ENCODE data around the gene ANXA8. TPM values are rescaled to one million over a fixed set of nuclear protein-coding genes. Genes with fewer than 3 reads are reported as not detected.
"Not testable (repeated sequence)": the region's sequence is repeated elsewhere in the genome, so short reads cannot be mapped to it uniquely, and the experiment has no call there.

Gene ANXA8, protein sequence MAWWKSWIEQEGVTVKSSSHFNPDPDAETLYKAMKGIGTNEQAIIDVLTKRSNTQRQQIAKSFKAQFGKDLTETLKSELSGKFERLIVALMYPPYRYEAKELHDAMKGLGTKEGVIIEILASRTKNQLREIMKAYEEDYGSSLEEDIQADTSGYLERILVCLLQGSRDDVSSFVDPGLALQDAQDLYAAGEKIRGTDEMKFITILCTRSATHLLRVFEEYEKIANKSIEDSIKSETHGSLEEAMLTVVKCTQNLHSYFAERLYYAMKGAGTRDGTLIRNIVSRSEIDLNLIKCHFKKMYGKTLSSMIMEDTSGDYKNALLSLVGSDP
- 0.21 TPM for total RNA-seq (2013)
- polyA plus RNA-seq (1 to 10 TPM in 1 of 3 donors, under 1 TPM in 2; 0.52 to 2.9 (median 0.97) TPM), polyA minus RNA-seq (0.24 and 0.42 TPM in 2 replicates), total RNA-seq (0 to 0.90 (median 0.08) reads per million in 11 experiments)

GRCh38 chr10:47483923-47484322 lies at the start of gene ANXA8:
TSS of gene ANXA8 (minus strand) at chr10:47484115. CDS start at chr10:47483933, 182 bp downstream.
- H2AFZ ChIP-seq (ENCODE audit: insufficient read depth, low read depth, low read length, poor library complexity, severe bottlenecking); H3K4me3 Mint-ChIP-seq; H3K27ac Mint-ChIP-seq: not testable (repeated sequence)

GRCh38 chr10:47523475-47523874 lies 39.6 kb upstream of the ANXA8 start, which contains the start of gene AGAP9:
TSS of gene AGAP9 (minus strand) at chr10:47523638. CDS start at chr10:47523526, 112 bp downstream.
- H3K79me2 ChIP-seq (ENCODE audit: insufficient read depth, low read length); H3K4me1 Mint-ChIP-seq; H2AFZ ChIP-seq (ENCODE audit: insufficient read depth, low read depth, low read length, poor library complexity, severe bottlenecking); H3K36me3 ChIP-seq (replicated peaks in 1 of 2; ENCODE audit: control insufficient read depth in 1 of 2, insufficient read depth in 2 of 2, low read length in 2 of 2); H3K9me3 ChIP-seq (replicated peaks in 1 of 2; ENCODE audit: control insufficient read depth in 1 of 2, insufficient read depth in 1 of 2, low read length in 2 of 2); H4K20me1 ChIP-seq (ENCODE audit: insufficient read depth, low read length); H3K9me3 Mint-ChIP-seq; H3K4me3 Mint-ChIP-seq; H3K4me2 ChIP-seq (replicated peaks; ENCODE audit: extremely low read depth, low read length, poor library complexity, severe bottlenecking); H3K4me3 ChIP-seq (replicated peaks in 1 of 3; ENCODE audit: low read depth in 2 of 3, low read length in 3 of 3); H3K27ac ChIP-seq (ENCODE audit: low read depth in 1 of 2, low read length in 2 of 2); H3K4me1 ChIP-seq (ENCODE audit: control insufficient read depth in 1 of 2, insufficient read depth in 2 of 2, low read length in 2 of 2); H3K27me3 ChIP-seq (ENCODE audit: control insufficient read depth in 2 of 2, insufficient read depth in 2 of 2, low read length in 2 of 2); H3K27ac Mint-ChIP-seq; H3K9ac ChIP-seq (ENCODE audit: insufficient read depth, low read length, poor library complexity, severe bottlenecking); intact Hi-C loops (cut with micrococcal nuclease); DNase-seq; H3K27me3 Mint-ChIP-seq (ENCODE audit: low read depth in 3 of 3); H3K36me3 Mint-ChIP-seq: not testable (repeated sequence)
- no CpG with 5 or more reads among the region's 20 CpGs for WGBS (ENCODE audit: insufficient coverage)

More at GRCh38 chr10:47483923-47484322, at the start of gene ANXA8:
- H3K27me3 Mint-ChIP-seq (ENCODE audit: low read depth in 3 of 3); H3K4me1 Mint-ChIP-seq; H4K20me1 ChIP-seq (ENCODE audit: insufficient read depth, low read length); H3K27me3 ChIP-seq (ENCODE audit: control insufficient read depth in 2 of 2, insufficient read depth in 2 of 2, low read length in 2 of 2); H3K9me3 Mint-ChIP-seq; H3K4me1 ChIP-seq (ENCODE audit: control insufficient read depth in 1 of 2, insufficient read depth in 2 of 2, low read length in 2 of 2); H3K27ac ChIP-seq (ENCODE audit: low read depth in 1 of 2, low read length in 2 of 2); H3K36me3 ChIP-seq (replicated peaks in 1 of 2; ENCODE audit: control insufficient read depth in 1 of 2, insufficient read depth in 2 of 2, low read length in 2 of 2); H3K4me2 ChIP-seq (replicated peaks; ENCODE audit: extremely low read depth, low read length, poor library complexity, severe bottlenecking); intact Hi-C loops (cut with micrococcal nuclease); H3K79me2 ChIP-seq (ENCODE audit: insufficient read depth, low read length); H3K4me3 ChIP-seq (replicated peaks in 1 of 3; ENCODE audit: low read depth in 2 of 3, low read length in 3 of 3); H3K9ac ChIP-seq (ENCODE audit: insufficient read depth, low read length, poor library complexity, severe bottlenecking); DNase-seq; H3K36me3 Mint-ChIP-seq; H3K9me3 ChIP-seq (replicated peaks in 1 of 2; ENCODE audit: control insufficient read depth in 1 of 2, insufficient read depth in 1 of 2, low read length in 2 of 2): not testable (repeated sequence)
- WGBS (ENCODE audit: insufficient coverage): no CpG with 5 or more reads among the region's 11 CpGs

GRCh38 chr10:47502313-47502712 lies 18.4 kb upstream of the ANXA8 start:
- H3K27ac Mint-ChIP-seq; H3K4me1 Mint-ChIP-seq; H3K9ac ChIP-seq (ENCODE audit: insufficient read depth, low read length, poor library complexity, severe bottlenecking); H3K4me3 Mint-ChIP-seq; H3K27ac ChIP-seq (ENCODE audit: low read depth in 1 of 2, low read length in 2 of 2); H3K79me2 ChIP-seq (ENCODE audit: insufficient read depth, low read length); H3K27me3 ChIP-seq (ENCODE audit: control insufficient read depth in 2 of 2, insufficient read depth in 2 of 2, low read length in 2 of 2); H3K36me3 Mint-ChIP-seq; DNase-seq; H3K4me2 ChIP-seq (replicated peaks; ENCODE audit: extremely low read depth, low read length, poor library complexity, severe bottlenecking); H3K36me3 ChIP-seq (replicated peaks in 1 of 2; ENCODE audit: control insufficient read depth in 1 of 2, insufficient read depth in 2 of 2, low read length in 2 of 2); H3K4me1 ChIP-seq (ENCODE audit: control insufficient read depth in 1 of 2, insufficient read depth in 2 of 2, low read length in 2 of 2); H2AFZ ChIP-seq (ENCODE audit: insufficient read depth, low read depth, low read length, poor library complexity, severe bottlenecking); H3K27me3 Mint-ChIP-seq (ENCODE audit: low read depth in 3 of 3); intact Hi-C loops (cut with micrococcal nuclease); H3K9me3 ChIP-seq (replicated peaks in 1 of 2; ENCODE audit: control insufficient read depth in 1 of 2, insufficient read depth in 1 of 2, low read length in 2 of 2); H4K20me1 ChIP-seq (ENCODE audit: insufficient read depth, low read length); H3K9me3 Mint-ChIP-seq; H3K4me3 ChIP-seq (replicated peaks in 1 of 3; ENCODE audit: low read depth in 2 of 3, low read length in 3 of 3): not testable (repeated sequence)
- no CpG with 5 or more reads among the region's 9 CpGs for WGBS (ENCODE audit: insufficient coverage)

DNA sequence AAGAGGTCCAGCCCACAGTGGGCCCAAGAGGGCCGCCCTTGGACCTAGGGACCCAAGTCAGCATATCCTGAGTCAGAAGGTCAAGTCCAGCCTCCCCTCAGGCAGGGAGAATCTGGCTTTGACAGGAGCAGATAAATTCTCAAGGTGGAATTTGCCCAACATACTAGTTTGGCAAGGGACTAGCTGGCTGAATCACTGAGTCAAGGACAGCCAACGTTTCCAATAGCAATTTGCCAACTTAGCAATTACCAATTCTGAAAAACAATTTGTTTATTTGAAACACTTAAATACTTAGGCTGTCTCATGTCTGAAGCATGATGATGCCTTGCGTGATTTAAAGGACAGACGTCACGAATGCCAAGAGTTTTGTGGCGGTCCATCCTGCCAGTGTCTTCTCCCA lies 10.3 kb upstream of the ANXA8 start:
- H3K27ac ChIP-seq (ENCODE audit: low read depth in 1 of 2, low read length in 2 of 2); H3K36me3 Mint-ChIP-seq; H3K4me1 Mint-ChIP-seq; DNase-seq; H3K79me2 ChIP-seq (ENCODE audit: insufficient read depth, low read length); H2AFZ ChIP-seq (ENCODE audit: insufficient read depth, low read depth, low read length, poor library complexity, severe bottlenecking); H3K27me3 Mint-ChIP-seq (ENCODE audit: low read depth in 3 of 3); H3K9me3 Mint-ChIP-seq; intact Hi-C loops (cut with micrococcal nuclease); H3K36me3 ChIP-seq (replicated peaks in 1 of 2; ENCODE audit: control insufficient read depth in 1 of 2, insufficient read depth in 2 of 2, low read length in 2 of 2); H4K20me1 ChIP-seq (ENCODE audit: insufficient read depth, low read length); H3K4me3 ChIP-seq (replicated peaks in 1 of 3; ENCODE audit: low read depth in 2 of 3, low read length in 3 of 3); H3K9me3 ChIP-seq (replicated peaks in 1 of 2; ENCODE audit: control insufficient read depth in 1 of 2, insufficient read depth in 1 of 2, low read length in 2 of 2); H3K4me1 ChIP-seq (ENCODE audit: control insufficient read depth in 1 of 2, insufficient read depth in 2 of 2, low read length in 2 of 2); H3K9ac ChIP-seq (ENCODE audit: insufficient read depth, low read length, poor library complexity, severe bottlenecking); H3K27ac Mint-ChIP-seq; H3K27me3 ChIP-seq (ENCODE audit: control insufficient read depth in 2 of 2, insufficient read depth in 2 of 2, low read length in 2 of 2); H3K4me2 ChIP-seq (replicated peaks; ENCODE audit: extremely low read depth, low read length, poor library complexity, severe bottlenecking); H3K4me3 Mint-ChIP-seq: not testable (repeated sequence)
- no CpG with 5 or more reads among the region's 6 CpGs for WGBS (ENCODE audit: insufficient coverage)
